PC-3 (cell line): ENCODE measurements around the gene BTBD16.

Experiments used
- CTCF ChIP-seq: fragments of 300-600 bp; sonication (generic); conservative IDR thresholded peaks from 2 replicates; pipeline ENCODE4 v1.5.1; 2017; ENCODE audit warnings: antibody characterized with exemption, low read depth, mild to moderate bottlenecking, low read length
- EZH2 ChIP-seq: fragments of 300-600 bp; sonication (generic); IDR thresholded peaks from one replicate; pipeline ENCODE4 v1.6.1; 2017; ENCODE audit warnings: antibody characterized with exemption, mild to moderate bottlenecking, low read length; ENCODE audit not compliant: unreplicated experiment

DNA sequence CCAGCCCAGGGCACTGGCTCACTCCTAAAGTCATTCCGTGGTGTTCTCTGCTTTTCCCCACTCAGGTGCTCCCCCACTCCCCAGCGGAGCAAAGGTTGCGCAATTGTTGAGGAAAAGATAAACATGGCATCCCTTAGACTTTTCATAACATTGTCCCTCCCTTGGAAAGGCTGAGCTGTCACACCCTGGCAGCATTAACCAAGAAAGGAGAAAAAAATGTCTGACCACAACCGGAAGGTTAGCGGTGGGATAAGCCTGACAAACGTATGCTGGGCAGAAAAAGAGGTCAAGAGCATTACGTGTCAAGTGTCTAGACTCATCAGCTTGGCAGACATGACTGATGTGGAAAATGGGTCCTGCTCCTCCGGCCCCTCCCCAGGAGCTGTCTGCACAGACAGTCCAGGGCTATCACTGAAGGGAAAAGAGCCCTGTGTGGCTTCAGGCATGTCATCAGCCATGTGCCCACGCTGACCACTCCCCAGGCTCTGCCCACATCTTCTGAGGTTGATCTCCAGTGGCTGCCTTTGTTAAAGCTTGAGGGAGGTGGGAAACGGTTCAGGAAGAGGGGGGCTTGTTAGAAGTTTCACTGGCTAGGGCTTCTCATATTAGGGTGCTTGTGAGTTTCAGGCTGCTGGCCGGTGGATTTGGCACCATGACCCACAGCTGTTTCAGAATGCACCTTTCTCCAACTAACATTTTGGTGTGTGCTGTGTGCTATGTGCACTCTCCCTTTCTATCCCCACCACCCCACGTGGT, 30.1 kb downstream of the BTBD16 start:
- TF ChIP-seq CTCF (no peak), EZH2 (no peak)
